NB4 (cell line): ENCODE data around the gene SLC25A28.

Source experiments
- POLR2A ChIP-seq: IDR thresholded peaks from 2 replicates; pipeline ENCODE4 v1.6.1; 2011; ENCODE audit warnings: mild to moderate bottlenecking; ENCODE audit not compliant: insufficient read length; ENCODE audit errors: extremely low read depth
- TF ChIP-seq, protein P1 (sequence below): IDR thresholded peaks from one replicate; pipeline ENCODE4 v1.5.1; 2012; ENCODE audit warnings: low read depth, low read length
- TF ChIP-seq, protein P2 (sequence below): IDR thresholded peaks from 2 replicates; pipeline ENCODE4 v1.6.1; 2011; ENCODE audit warnings: low read depth, low read length

DNA sequence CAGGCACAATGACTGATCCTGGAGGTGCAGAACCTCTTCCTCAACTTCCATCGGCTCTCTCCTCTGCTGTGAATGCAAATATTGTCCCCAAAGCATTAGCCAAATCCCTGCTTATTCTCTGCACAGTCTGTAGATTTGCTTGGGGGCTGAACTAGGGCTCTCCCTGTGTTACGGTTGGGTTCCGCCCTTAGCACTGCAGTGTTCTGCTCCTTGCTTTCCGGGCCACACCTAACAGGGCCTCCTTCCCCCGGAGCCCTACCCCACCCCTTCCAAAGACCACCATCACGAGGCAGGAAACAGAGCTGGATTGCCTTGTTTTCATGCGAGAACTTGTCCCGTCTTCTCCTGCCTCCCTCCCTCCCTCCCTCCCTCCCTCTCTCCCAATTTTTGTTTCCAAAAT, 36.6 kb downstream of the SLC25A28 start:
- TF ChIP-seq POLR2A: no peak
- TF ChIP-seq, protein P1, sequence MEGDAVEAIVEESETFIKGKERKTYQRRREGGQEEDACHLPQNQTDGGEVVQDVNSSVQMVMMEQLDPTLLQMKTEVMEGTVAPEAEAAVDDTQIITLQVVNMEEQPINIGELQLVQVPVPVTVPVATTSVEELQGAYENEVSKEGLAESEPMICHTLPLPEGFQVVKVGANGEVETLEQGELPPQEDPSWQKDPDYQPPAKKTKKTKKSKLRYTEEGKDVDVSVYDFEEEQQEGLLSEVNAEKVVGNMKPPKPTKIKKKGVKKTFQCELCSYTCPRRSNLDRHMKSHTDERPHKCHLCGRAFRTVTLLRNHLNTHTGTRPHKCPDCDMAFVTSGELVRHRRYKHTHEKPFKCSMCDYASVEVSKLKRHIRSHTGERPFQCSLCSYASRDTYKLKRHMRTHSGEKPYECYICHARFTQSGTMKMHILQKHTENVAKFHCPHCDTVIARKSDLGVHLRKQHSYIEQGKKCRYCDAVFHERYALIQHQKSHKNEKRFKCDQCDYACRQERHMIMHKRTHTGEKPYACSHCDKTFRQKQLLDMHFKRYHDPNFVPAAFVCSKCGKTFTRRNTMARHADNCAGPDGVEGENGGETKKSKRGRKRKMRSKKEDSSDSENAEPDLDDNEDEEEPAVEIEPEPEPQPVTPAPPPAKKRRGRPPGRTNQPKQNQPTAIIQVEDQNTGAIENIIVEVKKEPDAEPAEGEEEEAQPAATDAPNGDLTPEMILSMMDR: no peak
- TF ChIP-seq, protein P2, sequence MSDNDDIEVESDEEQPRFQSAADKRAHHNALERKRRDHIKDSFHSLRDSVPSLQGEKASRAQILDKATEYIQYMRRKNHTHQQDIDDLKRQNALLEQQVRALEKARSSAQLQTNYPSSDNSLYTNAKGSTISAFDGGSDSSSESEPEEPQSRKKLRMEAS: no peak
